Vagina (tissue), 2 donors: ENCODE measurements around the gene SAG. TPM values are rescaled to one million over a fixed set of nuclear protein-coding genes. Genes with fewer than 3 reads are reported as not detected.

Source experiments
- DNase-seq, 2 donors: peaks; one replicate each; pipeline ENCODE4 v3.0.0-alpha.2; 2017; ENCODE audit errors: extremely low spot score in 2 of 2
- H3K27ac ChIP-seq: fragments of 200-600 bp; sonication (generic); one replicate; pipeline ENCODE4 v1.5.1; 2019
- H3K27me3 ChIP-seq: fragments of 200-600 bp; sonication (generic); one replicate; pipeline ENCODE4 v1.5.1; 2019
- H3K36me3 ChIP-seq, 2 donors: fragments of 200-600 bp; sonication (generic); one replicate each; pipeline ENCODE4 v1.5.1; 2017 to 2019
- H3K4me1 ChIP-seq: fragments of 200-600 bp; sonication (generic); one replicate; pipeline ENCODE4 v1.5.1; 2019
- H3K4me3 ChIP-seq, 2 donors: fragments of 200-600 bp; sonication (generic); 1 replicate in 1 of 2; 2 replicates in 1 of 2; pipeline ENCODE4 v1.5.1; 2016 to 2019
- H3K9me3 ChIP-seq: fragments of 200-600 bp; sonication (generic); one replicate; pipeline ENCODE4 v1.5.1; 2019
- CTCF ChIP-seq, 3 experiments: fragments of 450-650 bp in 2 of 3; fragments of 200-600 bp in 1 of 3; sonication (generic) in 1 of 3; IDR thresholded peaks; one replicate each; pipeline ENCODE4 v1.5.1; 2017 to 2019; ENCODE audit warnings: antibody characterized with exemption in 3 of 3, mild to moderate bottlenecking in 2 of 3, moderate library complexity in 2 of 3
- POLR2A ChIP-seq, 2 donors: fragments of 450-650 bp; IDR thresholded peaks; one replicate each; pipeline ENCODE4 v1.6.1; 2017; ENCODE audit warnings: antibody characterized with exemption in 2 of 2, mild to moderate bottlenecking in 2 of 2, moderate library complexity in 2 of 2
- POLR2AphosphoS5 ChIP-seq, 2 donors: sonication (generic); formaldehyde crosslinking; IDR thresholded peaks; one replicate each; pipeline ENCODE4 v1.9.0; 2017; ENCODE audit warnings: antibody characterized with exemption in 2 of 2, mild to moderate bottlenecking in 2 of 2, low read depth in 1 of 2; ENCODE audit not compliant: insufficient read depth in 1 of 2
- intact Hi-C: fragments of 100-400 bp; cut with DNase I; formaldehyde crosslinking; loops from one replicate; pipeline ENCODE4 v1.15.1; 2023
- total RNA-seq: library from RNA; depleted of rRNA; stranded (reverse); fragments of >200 nt; gene quantifications from one replicate; pipeline ENCODE4 v1.2.3, GENCODE V29; 2016

Gene SAG
- total RNA-seq, 1 donor from 2014 or later = not detected

- Histone ChIP-seq H3K4me1 (peaks cover 10% of the 10 kb centered on the region), H3K27ac (no peak overlapping the region), H3K4me3 (no peak overlapping the region), H3K27me3 (no peaks in the 10 kb centered on the region), H3K9me3 (no peaks in the 10 kb centered on the region), H3K36me3 (peaks cover 0 to 10% of the 10 kb centered on the region in 2 donors)
- DNase-seq = no peak
- TF ChIP-seq POLR2A (IDR thresholded peaks at IDR 0.05) (no peak), CTCF (IDR thresholded peaks at IDR 0.05) (no peak), POLR2AphosphoS5 (IDR thresholded peaks at IDR 0.05; ENCODE audit: insufficient read depth in 1 of 2, low read depth in 1 of 2) (no peak)
- intact Hi-C loops = no loop called here
Observed at GRCh38 chr2:233367586-233367985, 60.0 kb downstream of the SAG start.

- Histone ChIP-seq H3K36me3 (peaks cover 0 to 5% of the 10 kb centered on the region in 2 donors), H3K27ac (no peak overlapping the region), H3K9me3 (no peaks in the 10 kb centered on the region), H3K4me3 (no peak overlapping the region), H3K4me1 (peaks cover 10% of the 10 kb centered on the region), H3K27me3 (no peaks in the 10 kb centered on the region)
- no peak for TF ChIP-seq POLR2A (IDR thresholded peaks at IDR 0.05)
- TF ChIP-seq CTCF (IDR thresholded peaks at IDR 0.05) = no peak
- no peak for TF ChIP-seq POLR2AphosphoS5 (IDR thresholded peaks at IDR 0.05; ENCODE audit: insufficient read depth in 1 of 2, low read depth in 1 of 2)
- no peak for DNase-seq
- intact Hi-C loops = no loop called here
Observed at GRCh38 chr2:233368756-233369155, 61.1 kb downstream of the SAG start.

- H3K27ac ChIP-seq = no peak overlapping the region
Observed at GRCh38 chr2:233369462-233369861, 61.8 kb downstream of the SAG start.

GRCh38 chr2:233369897-233370685, 62.5 kb downstream of the SAG start:
- no peak overlapping the region for H3K27ac ChIP-seq
- no peaks in the 10 kb centered on the region for H3K27me3 ChIP-seq
- no peak for TF ChIP-seq POLR2A (IDR thresholded peaks at IDR 0.05)
- no peak for TF ChIP-seq CTCF (IDR thresholded peaks at IDR 0.05)
- TF ChIP-seq POLR2AphosphoS5 (IDR thresholded peaks at IDR 0.05; ENCODE audit: insufficient read depth in 1 of 2, low read depth in 1 of 2) = no peak
- no peak for DNase-seq
- H3K9me3 ChIP-seq = no peaks in the 10 kb centered on the region
- intact Hi-C loops = no loop called here
- H3K4me3 ChIP-seq = no peak overlapping the region
- no peaks in the 10 kb centered on the region for H3K36me3 ChIP-seq
- H3K4me1 ChIP-seq = peaks cover 10% of the 10 kb centered on the region

More at GRCh38 chr2:233369462-233369861, 61.8 kb downstream of the SAG start:
- H3K4me3 ChIP-seq = no peak overlapping the region
- intact Hi-C loops = no loop called here
- H3K4me1 ChIP-seq = peaks cover 10% of the 10 kb centered on the region
- no peaks in the 10 kb centered on the region for H3K36me3 ChIP-seq
- no peak for DNase-seq
- H3K27me3 ChIP-seq = no peaks in the 10 kb centered on the region
- no peak for TF ChIP-seq POLR2A (IDR thresholded peaks at IDR 0.05)
- TF ChIP-seq CTCF (IDR thresholded peaks at IDR 0.05) = no peak
- no peak for TF ChIP-seq POLR2AphosphoS5 (IDR thresholded peaks at IDR 0.05; ENCODE audit: insufficient read depth in 1 of 2, low read depth in 1 of 2)
- no peaks in the 10 kb centered on the region for H3K9me3 ChIP-seq

GRCh38 chr2:233371641-233372040, 64.0 kb downstream of the SAG start:
- H3K4me1 ChIP-seq = peaks cover 10% of the 10 kb centered on the region
- H3K36me3 ChIP-seq = no peaks in the 10 kb centered on the region
- no peak for TF ChIP-seq POLR2A (IDR thresholded peaks at IDR 0.05)
- TF ChIP-seq CTCF (IDR thresholded peaks at IDR 0.05) = no peak
- TF ChIP-seq POLR2AphosphoS5 (IDR thresholded peaks at IDR 0.05; ENCODE audit: insufficient read depth in 1 of 2, low read depth in 1 of 2) = no peak
- H3K4me3 ChIP-seq = no peak overlapping the region
- no peak overlapping the region for H3K27ac ChIP-seq
- no peaks in the 10 kb centered on the region for H3K9me3 ChIP-seq
- DNase-seq = no peak
- no peaks in the 10 kb centered on the region for H3K27me3 ChIP-seq
- intact Hi-C loops = no loop called here
